Sigmoid colon (tissue), 7 donors: ENCODE data around the gene ZNF318. TPM values are rescaled to one million over a fixed set of nuclear protein-coding genes. Genes with fewer than 3 reads are reported as not detected.

Experiments used
- DNase-seq: peaks from one replicate; pipeline ENCODE4 v3.0.0-alpha.2; 2019
- H3K27ac ChIP-seq, 4 donors: fragments of 200-600 bp; sonication (generic); one replicate each; pipeline ENCODE4 v1.5.1; 2016 to 2019; ENCODE audit warnings: mild to moderate bottlenecking in 1 of 4
- H3K27me3 ChIP-seq, 3 donors: fragments of 200-600 bp; sonication (generic); one replicate each; pipeline ENCODE4 v1.5.1; 2019; ENCODE audit warnings: mild to moderate bottlenecking in 1 of 3
- H3K36me3 ChIP-seq, 4 donors: fragments of 200-600 bp; sonication (generic); one replicate each; pipeline ENCODE4 v1.5.1; 2016 to 2019
- H3K4me1 ChIP-seq, 4 donors: fragments of 200-600 bp; sonication (generic); one replicate each; pipeline ENCODE4 v1.5.1; 2017 to 2019
- H3K4me3 ChIP-seq, 4 donors: fragments of 200-600 bp; sonication (generic); one replicate each; pipeline ENCODE4 v1.5.1; 2017 to 2019; ENCODE audit warnings: mild to moderate bottlenecking in 2 of 4, moderate library complexity in 1 of 4
- H3K9me3 ChIP-seq, 4 donors: fragments of 200-600 bp in 3 of 4; sonication (generic) in 3 of 4; one replicate each; pipeline versions ENCODE4 v1.5.1 to v1.6.1; 2013 to 2019
- CTCF ChIP-seq, 4 experiments: fragments of 450-650 bp in 3 of 4; fragments of 200-600 bp in 1 of 4; IDR thresholded peaks; one replicate each; pipeline ENCODE4 v1.5.1; 2016 to 2019; ENCODE audit warnings: antibody characterized with exemption in 4 of 4, mild to moderate bottlenecking in 3 of 4, moderate library complexity in 2 of 4
- EP300 ChIP-seq, 4 donors: sonication (generic); formaldehyde crosslinking; IDR thresholded peaks; one replicate each; pipeline ENCODE4 v1.6.1; 2017; ENCODE audit warnings: antibody characterized with exemption in 4 of 4
- POLR2A ChIP-seq, 2 donors: fragments of 450-650 bp; IDR thresholded peaks; one replicate each; pipeline ENCODE4 v1.6.1; 2016; ENCODE audit warnings: antibody characterized with exemption in 2 of 2, mild to moderate bottlenecking in 2 of 2, moderate library complexity in 2 of 2
- POLR2AphosphoS5 ChIP-seq, 4 donors: sonication (generic); formaldehyde crosslinking; IDR thresholded peaks; one replicate each; pipeline ENCODE4 v1.6.1; 2017; ENCODE audit warnings: antibody characterized with exemption in 4 of 4
- WGBS, 2 donors: extraction: QIAGEN DNeasy Blood & Tissue Kit; methylation state at CpG; one replicate each; pipeline ENCODE4 v1.1.7; 2013; 5-methylcytosine and 5-hydroxymethylcytosine counted together
- intact Hi-C: fragments of 100-400 bp; cut with DNase I; formaldehyde crosslinking; loops from one replicate; pipeline ENCODE4 v1.15.1; 2023
- polyA plus RNA-seq, 3 donors: library from polyadenylated mRNA; stranded (reverse); fragments of 200-250 nt; gene quantifications; one replicate each; pipeline ENCODE4 v1.2.3, GENCODE V29; 2013
- total RNA-seq, 4 donors: library from RNA; depleted of rRNA; stranded (reverse); fragments of >200 nt; gene quantifications; one replicate each; pipeline ENCODE4 v1.1.0, GENCODE V29; 2016
- donor health status: healthy with polysubstance abuse.
- donor health status: Bipolar disorder and iron deficiency.
- donor health status: healthy.

Gene ZNF318
- total and polyA plus RNA-seq, 7 donors = 2.1 to 19.1 (median 12.7) TPM

DNA sequence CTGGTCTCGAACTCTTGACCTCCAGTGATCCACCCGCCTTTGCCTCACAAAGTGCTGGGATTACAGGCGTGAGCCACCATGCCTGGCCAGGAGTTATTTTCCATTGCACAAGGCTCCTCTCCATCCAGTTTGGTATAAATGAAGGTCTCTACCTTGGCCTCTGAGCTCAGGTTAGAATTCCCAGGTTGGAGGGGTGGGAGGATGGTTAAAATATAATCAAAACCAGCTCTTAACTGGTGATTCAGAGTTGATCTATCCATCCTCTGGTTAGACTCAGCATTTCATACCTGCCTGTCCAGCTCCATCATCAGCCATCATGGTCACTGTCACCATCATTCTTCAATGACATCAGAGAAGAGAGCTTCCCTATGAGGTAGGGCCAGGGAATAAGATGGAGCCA is 74.0 kb downstream of the ZNF318 start:
- intact Hi-C loops = no loop called here
- Histone ChIP-seq H3K4me3 (no peak overlapping the region), H3K27ac (no peak overlapping the region), H3K36me3 (no peaks in the 10 kb centered on the region), H3K4me1 (no peaks in the 10 kb centered on the region), H3K9me3 (no peaks in the 10 kb centered on the region), H3K27me3 (peaks cover 0 to 13% (median 5%) of the 10 kb centered on the region in 3 donors)
- DNase-seq = no peak
- 96% methylated on average over 3 of the region's 3 CpGs for WGBS, 2 donors
- no peak for TF ChIP-seq POLR2AphosphoS5 (IDR thresholded peaks at IDR 0.05)
- no peak for TF ChIP-seq EP300 (IDR thresholded peaks at IDR 0.05)
- no peak for TF ChIP-seq CTCF (IDR thresholded peaks at IDR 0.05)
- TF ChIP-seq POLR2A (IDR thresholded peaks at IDR 0.05) = no peak

- Histone ChIP-seq H3K4me3 (no peak overlapping the region), H3K36me3 (no peaks in the 10 kb centered on the region), H3K27me3 (peaks cover 0 to 5% (median 4%) of the 10 kb centered on the region in 3 donors), H3K27ac (no peak overlapping the region), H3K4me1 (no peaks in the 10 kb centered on the region), H3K9me3 (no peaks in the 10 kb centered on the region)
- 87% methylated on average over 3 of the region's 3 CpGs for WGBS, 2 donors
- intact Hi-C loops = no loop called here
- DNase-seq = no peak
- no peak for TF ChIP-seq EP300 (IDR thresholded peaks at IDR 0.05)
- TF ChIP-seq POLR2A (IDR thresholded peaks at IDR 0.05) = no peak
- TF ChIP-seq CTCF (IDR thresholded peaks at IDR 0.05) = no peak
- no peak for TF ChIP-seq POLR2AphosphoS5 (IDR thresholded peaks at IDR 0.05)
Observed at GRCh38 chr6:43294536-43294935, 74.9 kb downstream of the ZNF318 start.

DNA sequence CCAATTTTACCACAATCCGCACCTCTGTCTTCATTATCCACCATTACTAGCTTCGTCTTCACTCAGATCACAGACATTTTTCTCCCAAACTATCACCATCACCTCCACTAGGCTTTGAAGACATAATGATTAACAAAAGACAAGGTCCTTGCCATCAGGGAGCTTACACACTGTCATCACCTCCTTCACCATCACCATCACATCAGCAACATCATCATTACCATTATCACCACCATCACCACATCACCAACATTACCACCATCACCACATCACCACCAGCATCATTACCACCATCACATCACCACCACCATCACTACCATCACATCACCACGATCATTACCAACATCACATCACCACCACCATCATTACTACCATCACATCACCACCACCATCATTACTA is 75.7 kb downstream of the ZNF318 start:
- no peak for DNase-seq
- TF ChIP-seq POLR2A (IDR thresholded peaks at IDR 0.05) (no peak), CTCF (IDR thresholded peaks at IDR 0.05) (no peak), EP300 (IDR thresholded peaks at IDR 0.05) (no peak), POLR2AphosphoS5 (IDR thresholded peaks at IDR 0.05) (no peak)
- no peaks in the 10 kb centered on the region for H3K36me3 ChIP-seq
- peaks cover 0 to 5% (median 0%) of the 10 kb centered on the region in 3 donors for H3K27me3 ChIP-seq
- no peaks in the 10 kb centered on the region for H3K4me1 ChIP-seq
- H3K27ac ChIP-seq = no peak overlapping the region
- intact Hi-C loops = no loop called here
- 90 to 94% methylated on average over 3 of the region's 3 CpGs for WGBS, 2 donors
- no peaks in the 10 kb centered on the region for H3K9me3 ChIP-seq
- no peak overlapping the region for H3K4me3 ChIP-seq

DNA sequence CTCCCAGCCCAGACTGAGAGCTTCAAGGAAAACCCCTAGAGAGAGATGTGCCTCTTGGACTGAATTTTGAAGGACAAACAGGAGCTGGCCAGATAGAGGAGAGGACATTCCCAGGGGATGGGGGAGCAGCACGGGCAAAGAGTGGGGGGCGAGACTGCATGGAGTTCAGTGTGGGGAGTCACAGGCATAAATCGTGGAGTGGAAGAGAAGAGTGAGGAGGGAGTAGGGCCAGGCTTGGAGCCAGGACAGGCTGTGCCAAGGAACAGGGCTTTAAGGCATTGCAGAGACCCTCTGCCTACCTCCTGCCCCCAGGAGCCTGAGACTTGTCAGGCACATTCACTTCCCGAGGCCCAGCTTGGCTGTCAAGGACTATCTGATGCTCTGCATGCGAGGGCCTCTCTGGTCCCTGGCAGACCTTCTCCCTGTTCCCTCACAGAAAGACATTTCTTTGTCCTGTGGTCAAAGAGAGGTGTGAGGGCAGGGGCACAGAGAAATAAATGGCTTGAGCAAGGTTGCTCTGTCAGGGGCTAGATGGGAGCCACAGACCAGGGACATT is 76.6 kb downstream of the ZNF318 start:
- Histone ChIP-seq H3K4me1 (no peaks in the 10 kb centered on the region), H3K9me3 (no peaks in the 10 kb centered on the region), H3K4me3 (no peak overlapping the region), H3K36me3 (no peaks in the 10 kb centered on the region), H3K27ac (no peak overlapping the region), H3K27me3 (no peaks in the 10 kb centered on the region)
- 90 to 95% methylated on average over 5 of the region's 5 CpGs for WGBS, 2 donors
- TF ChIP-seq CTCF (IDR thresholded peaks at IDR 0.05) (no peak), POLR2A (IDR thresholded peaks at IDR 0.05) (no peak), EP300 (IDR thresholded peaks at IDR 0.05) (no peak), POLR2AphosphoS5 (IDR thresholded peaks at IDR 0.05) (no peak)
- intact Hi-C loops = no loop called here
- DNase-seq = no peak

GRCh38 chr6:43292341-43292740 is 77.1 kb downstream of the ZNF318 start:
- Histone ChIP-seq H3K9me3 (no peaks in the 10 kb centered on the region), H3K27me3 (no peaks in the 10 kb centered on the region), H3K36me3 (no peaks in the 10 kb centered on the region), H3K4me1 (no peaks in the 10 kb centered on the region), H3K4me3 (no peak overlapping the region), H3K27ac (no peak overlapping the region)
- TF ChIP-seq EP300 (IDR thresholded peaks at IDR 0.05) (no peak), POLR2AphosphoS5 (IDR thresholded peaks at IDR 0.05) (no peak), POLR2A (IDR thresholded peaks at IDR 0.05) (no peak), CTCF (IDR thresholded peaks at IDR 0.05) (no peak)
- intact Hi-C loops = no loop called here
- WGBS, 2 donors = 96 to 97% methylated on average over 6 of the region's 6 CpGs
- DNase-seq = no peak
